GM21825 (cell line): ENCODE data around the gene HSFX2.
A peak's percentile ranks its signal among the peaks of the same experiment; 100 is the strongest.
"Not testable (repeated sequence)": the region's sequence is repeated elsewhere in the genome, so short reads cannot be mapped to it uniquely, and the experiment has no call there.

ENCODE experiments used
- ATAC-seq: cut with Tn5 transposase; IDR thresholded peaks from one replicate; pipeline ENCODE4 v1.9.1; 2021; ENCODE audit warnings: mild to moderate bottlenecking, moderate library complexity; ENCODE audit not compliant: unreplicated experiment

HSFX2 gene, protein sequence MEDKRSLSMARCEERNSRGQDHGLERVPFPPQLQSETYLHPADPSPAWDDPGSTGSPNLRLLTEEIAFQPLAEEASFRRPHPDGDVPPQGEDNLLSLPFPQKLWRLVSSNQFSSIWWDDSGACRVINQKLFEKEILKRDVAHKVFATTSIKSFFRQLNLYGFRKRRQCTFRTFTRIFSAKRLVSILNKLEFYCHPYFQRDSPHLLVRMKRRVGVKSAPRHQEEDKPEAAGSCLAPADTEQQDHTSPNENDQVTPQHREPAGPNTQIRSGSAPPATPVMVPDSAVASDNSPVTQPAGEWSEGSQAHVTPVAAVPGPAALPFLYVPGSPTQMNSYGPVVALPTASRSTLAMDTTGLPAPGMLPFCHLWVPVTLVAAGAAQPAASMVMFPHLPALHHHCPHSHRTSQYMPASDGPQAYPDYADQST

DNA sequence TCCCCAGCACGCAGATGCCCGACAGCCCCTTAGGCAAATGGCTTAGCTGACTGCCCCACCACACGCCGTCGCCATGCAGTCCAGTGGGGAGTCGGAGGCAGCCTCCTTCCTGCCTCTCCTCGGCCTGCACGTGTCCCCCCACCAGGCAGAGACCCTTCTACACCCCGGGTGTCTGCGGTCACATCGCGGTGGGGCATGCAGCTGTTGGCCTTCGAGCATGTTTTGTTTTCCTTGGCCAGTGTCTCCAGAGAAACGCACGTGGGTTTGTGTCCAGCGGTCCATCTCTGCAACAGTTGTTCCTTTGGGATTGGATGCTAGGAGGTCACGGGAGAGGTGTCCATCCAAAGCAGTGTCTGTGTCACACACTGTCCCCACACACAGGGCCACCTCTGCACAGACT lies at the start of gene HSFX2:
Gene HSFX2, minus strand, starts transcription at position 101 of the 400 bp plus-strand sequence. CDS start 614 bp downstream, outside the sequence.
- ATAC-seq: not testable (repeated sequence)

DNA sequence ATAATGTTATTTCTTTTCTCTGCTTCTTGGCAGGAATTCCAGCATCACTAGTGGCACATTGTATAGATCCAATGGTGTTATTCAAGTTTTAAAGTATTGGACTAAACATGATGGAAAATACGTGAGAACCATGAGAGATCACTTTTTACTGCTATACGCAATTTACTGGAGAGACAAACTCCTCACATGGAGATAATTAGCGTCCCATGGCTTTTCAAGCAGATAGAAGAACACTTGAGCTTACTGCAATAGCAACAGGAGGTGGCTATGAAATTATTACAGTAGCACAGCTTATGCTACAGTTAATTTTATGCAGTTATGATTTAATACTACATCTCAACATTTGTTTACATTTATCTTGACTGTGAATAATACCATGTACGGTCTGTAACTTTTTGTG lies 48.4 kb upstream of the HSFX2 start:
- ATAC-seq: no peak

DNA sequence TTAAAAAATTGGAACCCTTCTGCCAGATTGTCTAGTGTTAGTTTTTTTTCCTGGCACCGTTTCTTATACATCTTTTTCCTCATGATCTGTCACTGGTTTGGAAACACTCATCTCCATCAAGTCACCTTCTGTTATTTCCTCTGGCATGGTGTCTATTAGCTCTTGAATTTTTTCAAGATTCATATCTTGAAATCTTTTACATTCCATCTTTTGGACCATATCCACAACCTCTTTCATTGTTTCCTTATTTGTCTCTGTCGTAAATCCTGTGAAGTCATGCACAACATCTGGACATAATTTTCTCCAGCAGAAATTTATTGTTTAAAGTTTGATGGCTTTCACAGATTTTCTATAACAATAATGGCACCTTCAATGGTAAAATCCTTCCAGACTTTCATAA lies 46.7 kb upstream of the HSFX2 start:
- ATAC-seq: no peak

DNA sequence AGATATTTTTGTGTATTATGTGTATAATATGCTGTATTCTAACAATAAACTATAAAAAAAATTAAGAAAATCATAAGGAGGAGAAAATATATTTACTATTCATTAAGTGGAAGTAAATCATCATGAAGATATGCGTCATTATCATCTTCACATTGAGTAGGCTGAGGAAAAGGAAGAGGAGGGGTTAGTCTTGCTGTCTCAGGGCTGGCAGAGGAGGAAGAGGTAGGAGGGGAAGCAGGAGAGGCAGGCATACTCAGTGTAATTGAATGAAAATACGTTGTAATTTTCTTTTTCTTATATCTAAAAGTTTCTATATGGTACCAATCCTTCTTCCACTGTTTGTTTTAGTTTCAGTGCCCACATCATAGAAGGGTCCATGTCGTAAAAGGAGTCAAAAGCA lies 46.3 kb upstream of the HSFX2 start:
- ATAC-seq: no peak

DNA sequence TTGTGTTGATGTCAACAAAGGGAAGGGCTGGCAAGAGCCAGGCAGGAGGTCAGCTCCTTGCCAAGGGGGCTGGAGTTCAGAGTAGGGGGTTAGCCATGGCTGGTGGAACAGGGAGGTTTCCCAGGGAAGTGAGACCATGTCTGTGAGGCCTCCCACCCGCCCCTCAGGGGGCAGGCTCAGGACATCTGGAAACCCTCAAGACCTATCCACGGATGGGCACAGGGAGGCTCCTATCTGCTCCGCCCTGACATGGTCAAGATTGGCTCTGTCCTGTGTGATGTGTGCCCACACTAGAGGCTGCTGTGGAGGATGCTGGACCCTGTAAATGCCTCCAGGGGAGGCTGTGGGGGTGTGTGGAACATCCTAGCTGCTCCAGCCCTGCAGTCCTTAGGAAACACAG lies 44.5 kb upstream of the HSFX2 start:
- ATAC-seq: no peak

DNA sequence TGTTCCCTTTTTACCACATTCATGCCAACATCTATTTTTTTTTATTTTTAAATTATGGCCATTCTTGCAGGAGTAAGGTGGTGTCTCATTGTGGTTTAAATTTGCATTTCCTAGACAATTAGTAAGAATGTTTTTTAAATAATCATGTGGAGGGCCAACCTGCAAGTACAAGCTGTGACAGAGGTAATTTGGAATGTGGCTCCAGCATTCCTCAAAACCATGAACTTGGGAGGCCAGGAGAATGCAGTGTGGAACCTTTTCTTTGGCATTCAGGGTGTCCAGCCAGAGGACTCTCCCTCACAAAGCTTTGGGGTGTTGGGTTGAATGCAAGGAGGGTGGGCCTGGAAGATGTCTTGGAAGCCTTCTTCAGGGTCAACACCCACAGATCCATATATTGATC lies 43.7 kb upstream of the HSFX2 start:
- ATAC-seq: no peak

DNA sequence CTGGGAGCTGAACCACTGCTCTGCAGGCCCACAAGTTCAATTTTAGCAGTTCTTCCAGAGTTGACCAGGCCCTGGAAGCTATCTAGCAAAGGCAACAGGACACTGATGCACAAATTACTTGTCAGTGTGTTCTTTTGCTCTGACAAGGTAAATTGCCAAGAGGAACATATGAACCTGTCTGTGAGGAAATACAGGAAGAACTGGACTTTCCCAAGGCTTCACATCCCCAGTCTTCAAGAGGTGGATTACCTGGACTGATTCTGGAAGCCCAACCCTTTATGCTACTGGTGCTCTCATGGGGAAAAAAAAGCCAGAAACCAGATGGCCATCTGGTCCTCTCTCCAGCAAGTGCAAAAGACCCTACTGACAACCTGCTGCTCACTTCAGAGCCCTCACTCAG lies 38.4 kb upstream of the HSFX2 start:
- ATAC-seq: no peak

DNA sequence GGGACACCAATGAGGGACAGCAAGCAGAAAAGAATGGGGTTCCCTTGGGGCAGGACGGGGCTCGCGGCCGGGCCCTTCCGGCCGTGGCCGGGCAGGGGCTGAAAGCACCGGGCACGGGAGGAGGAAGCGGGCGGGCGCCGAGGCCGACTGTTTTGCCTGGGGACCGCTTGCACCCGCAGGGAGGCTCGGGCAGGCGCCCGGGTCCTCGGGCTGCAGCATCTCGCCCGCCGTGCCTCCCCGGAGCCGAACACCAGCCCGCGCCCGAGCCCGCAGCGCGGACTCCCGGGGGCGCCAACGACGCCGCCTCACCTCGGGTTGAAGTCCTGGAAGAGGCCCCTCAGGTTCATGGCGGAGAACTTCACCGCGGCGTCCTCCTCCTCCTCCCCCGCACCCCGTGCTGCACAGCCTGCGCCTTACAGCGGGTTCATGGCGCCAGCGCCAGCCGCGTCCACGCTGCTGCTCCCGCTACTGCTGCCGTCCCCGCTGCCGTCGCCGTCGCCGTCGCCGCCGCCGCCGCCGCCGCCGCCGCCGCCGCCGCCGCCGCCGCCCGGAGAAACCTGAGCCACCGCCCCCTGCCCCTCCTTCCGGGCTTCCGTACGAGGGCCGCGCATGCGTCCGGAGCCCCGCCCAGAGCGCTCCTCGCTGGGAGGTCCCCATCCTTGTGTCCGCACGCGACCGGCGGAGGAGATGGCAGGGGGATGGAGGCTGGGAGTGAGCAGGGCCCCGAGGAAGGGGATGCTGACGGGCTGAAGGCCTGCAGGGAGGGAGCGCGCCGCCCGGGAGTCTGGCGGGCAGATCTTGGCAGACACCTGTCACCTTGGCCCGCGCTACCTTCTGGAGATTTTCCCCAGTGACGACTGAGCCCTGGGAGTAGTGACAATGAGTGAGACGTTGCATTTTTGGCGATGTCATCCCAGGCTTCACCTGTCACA lies 36.4 kb upstream of the HSFX2 start, which contains the start of gene TMEM185A:
Gene TMEM185A, minus strand, starts transcription at position 559 of the 932 bp plus-strand sequence. Its CDS starts 212 bp downstream, at position 347.
- peak; percentile 81 for ATAC-seq

DNA sequence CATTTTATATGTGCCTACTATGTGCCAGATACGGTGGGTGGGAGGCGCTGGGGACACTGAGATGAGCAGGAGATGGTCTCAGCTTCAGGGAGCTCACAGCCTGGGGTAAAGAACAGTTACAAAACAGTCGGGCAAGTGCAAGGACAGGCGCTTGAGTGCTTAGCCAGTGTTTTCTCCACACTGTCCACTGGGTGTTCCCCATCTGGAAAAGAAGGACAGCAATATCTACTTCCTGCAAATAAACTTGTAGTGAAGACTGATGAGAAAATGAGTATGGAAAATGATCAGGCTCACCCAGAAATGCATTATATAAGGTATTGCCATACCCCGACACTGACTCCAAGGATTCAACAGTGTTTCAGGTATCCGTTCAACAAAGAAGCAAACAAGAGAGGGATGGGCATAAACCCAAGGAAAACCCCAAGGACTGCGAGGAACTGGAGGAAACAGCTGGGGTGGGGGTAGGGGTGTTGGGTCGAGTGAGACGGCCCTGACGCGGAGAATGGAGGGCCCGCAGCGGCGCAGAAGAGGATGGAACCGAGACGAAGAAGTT lies 35.6 kb upstream of the HSFX2 start:
- ATAC-seq: no peak

DNA sequence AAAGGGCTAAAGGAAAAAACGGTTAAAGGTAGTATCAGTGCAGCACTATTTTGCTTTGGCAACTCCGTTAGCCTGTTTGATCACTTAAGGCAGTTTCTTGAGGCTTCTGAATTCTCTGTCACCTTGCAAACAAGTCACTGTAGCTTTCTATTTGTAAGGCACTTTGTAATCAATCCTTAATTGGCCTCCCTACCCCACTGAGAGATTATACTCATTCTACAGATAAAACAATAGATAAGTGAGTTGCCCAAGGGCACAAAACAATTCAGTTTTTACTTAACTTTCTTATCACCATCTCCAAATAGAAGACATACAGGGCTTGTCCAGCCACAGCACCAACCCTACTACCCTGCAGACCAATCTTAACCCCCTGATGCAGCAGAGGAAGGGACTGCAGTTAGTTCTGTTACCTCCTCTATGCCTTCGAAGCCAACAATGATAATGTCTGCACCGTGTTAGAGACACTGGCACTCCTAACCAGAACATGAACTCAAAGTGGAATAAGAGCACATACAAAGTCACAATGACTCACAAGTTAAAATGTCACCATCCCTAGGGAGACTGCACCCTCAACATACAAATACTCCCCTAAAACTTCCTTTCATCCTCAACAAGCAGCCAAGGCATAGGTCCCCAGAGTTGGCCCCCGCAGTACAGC lies 34.7 kb upstream of the HSFX2 start:
- ATAC-seq: no peak

DNA sequence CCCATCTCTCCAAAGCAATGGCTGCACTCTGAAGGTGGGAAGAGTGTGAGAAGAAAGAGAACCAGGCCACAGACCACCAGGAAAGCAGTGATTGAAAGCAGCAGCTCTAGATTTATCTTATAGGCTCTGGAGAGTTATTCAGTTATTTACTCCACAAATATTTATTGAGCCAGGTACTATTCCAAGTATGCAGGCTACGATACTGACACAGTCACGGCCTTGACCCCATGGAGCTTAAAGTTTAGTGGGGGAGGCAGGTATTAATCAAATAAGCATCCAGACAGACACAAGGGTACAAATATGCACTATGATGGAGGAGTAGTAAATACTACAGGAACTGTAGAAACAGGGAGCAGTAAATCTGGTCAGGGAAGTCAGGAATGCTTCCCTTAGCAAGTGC lies 33.7 kb upstream of the HSFX2 start:
- no peak for ATAC-seq

DNA sequence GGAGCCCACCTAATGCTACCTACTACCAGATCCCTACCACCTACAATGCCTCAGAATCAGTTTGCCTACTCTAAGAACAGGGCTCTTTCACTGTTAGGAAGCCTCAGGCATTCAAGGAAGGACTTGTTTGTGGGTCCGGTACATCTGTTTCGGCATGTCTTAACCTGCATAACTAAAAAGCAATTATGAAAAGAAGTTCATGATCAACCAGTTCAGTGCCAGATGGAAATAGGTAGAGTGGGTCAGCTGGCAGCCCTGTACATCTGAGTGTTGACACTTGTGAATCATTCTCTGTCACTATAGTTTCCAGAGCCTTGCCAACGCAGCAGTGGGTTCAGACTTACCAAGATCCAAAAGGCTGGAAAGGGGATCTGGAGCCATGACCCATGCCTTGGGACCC lies 33.2 kb upstream of the HSFX2 start:
- ATAC-seq: no peak

DNA sequence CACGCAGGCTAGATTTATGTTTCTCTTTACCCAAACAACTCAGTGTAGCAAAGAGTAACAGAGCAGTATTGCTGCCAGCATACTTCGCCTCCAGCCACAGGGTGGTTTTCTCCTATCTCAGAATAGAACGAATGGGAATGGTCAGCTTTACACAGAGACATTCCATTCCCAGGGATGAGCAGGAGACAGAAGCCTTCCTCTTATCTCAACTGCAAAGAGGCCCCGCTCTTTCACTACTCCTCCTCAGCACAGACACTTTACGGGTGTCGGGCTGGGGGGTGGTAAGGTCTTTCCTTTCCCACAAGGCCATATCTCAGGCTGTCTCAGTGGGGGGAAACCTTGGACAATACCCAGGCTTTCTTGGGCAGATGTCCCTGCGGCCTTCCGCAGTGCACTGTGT lies 31.7 kb upstream of the HSFX2 start:
- ATAC-seq: not testable (repeated sequence)

DNA sequence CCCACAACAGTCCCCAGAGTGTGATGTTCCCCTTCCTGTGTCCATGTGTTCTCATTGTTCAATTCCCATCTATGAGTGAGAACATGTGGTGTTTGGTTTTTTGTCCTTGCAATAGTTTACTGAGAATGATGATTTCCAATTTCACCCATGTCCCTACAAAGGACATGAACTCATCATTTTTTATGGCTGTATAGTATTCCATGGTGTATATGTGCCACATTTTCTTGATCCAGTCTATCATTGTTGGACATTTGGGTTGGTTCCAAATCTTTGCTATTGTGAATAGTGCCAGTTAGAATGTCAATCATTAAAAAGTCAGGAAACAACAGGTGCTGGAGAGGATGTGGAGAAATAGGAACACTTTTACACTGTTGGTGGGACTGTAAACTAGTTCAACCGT lies 24.5 kb upstream of the HSFX2 start:
- ATAC-seq: not testable (repeated sequence)

DNA sequence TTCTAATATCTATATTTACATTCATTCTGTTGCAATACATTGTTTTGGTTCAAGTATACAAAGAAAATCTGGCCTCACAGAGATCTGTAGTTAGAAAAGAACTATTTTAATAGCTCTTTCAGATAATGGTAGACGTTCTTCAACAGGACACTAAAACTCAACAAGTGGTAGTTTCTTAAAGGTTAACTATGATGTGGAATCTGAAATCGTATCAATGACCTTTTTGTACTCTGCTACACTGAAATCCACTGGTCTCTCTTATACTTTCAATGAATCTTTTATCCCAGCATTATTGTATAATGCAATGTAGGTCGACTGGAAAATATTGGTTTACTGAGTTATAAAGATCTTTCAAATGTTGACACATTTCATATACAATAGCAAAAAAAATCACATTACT lies 23.8 kb upstream of the HSFX2 start:
- ATAC-seq: no peak

DNA sequence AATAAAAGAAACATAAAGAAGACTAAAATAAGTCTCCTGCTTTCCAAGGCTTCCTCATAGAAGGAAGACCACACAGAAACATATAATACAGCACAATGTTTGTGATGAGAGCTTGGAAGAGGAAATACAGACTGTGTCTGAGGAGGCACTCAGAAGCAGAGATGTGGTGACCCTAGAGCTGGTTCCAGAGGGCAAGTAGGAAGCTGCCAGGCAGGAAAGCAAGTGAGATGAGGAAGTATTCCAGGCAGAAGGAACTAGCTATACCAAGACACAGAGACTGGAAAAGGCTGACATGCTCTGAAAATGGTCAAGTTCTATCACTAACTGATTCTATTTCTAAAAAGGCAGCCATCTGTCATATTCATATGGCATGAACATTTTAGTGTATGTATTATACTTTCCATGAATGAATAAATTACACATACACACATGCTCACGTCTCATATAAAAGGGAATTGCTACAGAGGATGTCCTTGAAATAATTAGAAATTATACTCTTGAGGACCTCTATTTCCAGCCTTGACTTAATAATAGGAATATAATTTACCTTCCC lies 16.6 kb upstream of the HSFX2 start:
- no peak for ATAC-seq

DNA sequence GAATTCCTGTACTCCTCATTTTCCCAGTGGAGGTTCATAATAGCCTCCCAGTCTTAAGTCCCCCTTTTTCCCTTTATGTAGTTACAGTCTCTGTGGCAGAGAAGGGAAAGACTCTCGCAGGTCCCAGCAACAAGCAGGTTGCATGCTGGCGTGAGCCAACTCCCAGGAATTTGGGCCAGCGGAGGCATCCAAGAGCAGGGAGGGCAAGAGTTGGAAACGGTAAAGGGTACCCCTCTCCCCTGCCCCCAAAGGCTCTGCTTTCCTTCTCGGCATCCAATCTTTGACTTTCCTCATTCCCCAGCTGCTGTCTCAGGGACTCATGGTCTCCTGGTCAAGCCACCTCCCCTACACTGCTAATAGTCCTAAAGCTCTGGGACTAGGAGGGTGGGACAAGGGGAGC lies 15.4 kb upstream of the HSFX2 start:
- no peak for ATAC-seq

DNA sequence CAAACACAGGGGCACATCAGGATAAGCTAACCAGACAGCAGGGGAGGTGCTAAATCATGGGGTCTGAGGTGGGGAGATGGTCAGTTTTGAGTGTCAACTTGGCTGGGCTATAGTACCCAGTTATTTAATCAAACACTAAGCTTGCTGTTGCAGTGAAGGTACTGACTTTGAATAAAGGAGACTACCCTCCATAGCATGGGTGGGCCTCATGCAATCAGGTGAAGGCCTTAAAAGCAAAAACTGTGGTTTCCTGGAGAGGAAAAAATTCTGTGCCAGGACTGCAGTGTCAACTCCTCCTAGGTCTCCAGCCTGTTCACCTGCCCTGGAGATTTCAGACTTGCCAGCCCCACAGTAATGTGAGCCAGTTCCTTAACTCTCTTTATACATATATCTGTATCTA lies 12.6 kb upstream of the HSFX2 start:
- ATAC-seq: no peak

DNA sequence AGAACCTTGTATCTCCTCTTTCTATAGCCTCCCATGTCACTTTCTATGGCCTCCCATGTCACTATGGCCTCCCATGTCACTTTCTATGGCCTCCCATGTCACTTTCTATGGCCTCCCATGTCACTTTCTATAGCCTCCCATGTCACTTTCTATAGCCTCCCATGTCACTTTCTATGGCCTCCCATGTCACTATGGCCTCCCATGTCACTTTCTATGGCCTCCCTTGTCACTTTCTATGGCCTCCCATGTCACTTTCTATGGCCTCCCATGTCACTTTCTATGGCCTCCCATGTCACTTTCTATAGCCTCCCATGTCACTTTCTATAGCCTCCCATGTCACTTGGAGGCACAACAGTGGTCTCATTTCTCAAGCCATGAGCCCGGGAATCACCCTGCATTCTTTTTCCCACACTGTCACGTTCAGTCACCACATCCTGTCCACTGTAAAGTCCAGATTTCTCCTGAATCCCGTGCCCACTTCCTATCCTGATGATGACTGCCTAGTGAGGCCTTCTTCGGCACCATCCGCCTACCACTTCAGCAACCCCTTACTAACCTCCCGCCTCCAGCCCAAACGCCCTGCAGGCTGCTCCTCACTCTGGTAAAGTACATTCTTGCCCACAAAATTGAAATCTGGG lies 10.3 kb upstream of the HSFX2 start:
- ATAC-seq: not testable (repeated sequence)

DNA sequence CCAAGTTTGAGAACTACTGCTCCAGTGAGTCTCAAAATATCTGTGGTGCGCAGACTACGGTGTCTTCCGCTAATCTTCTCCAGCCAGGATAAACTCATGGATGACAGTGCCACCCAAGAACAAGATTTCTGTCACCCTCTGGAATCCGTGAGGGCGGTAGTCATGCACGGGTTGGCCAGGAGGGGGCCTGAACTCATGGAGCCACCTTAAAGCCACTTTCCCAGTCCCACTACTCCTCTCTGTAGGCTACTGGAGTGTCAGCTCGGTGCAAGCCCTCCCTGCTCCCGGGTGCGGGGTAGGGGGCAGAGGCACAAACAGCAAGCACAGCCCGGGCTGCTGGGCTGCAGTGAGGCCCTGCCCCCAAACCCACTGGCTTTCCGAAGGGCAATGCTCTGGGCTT lies 3.5 kb upstream of the HSFX2 start:
- ATAC-seq: not testable (repeated sequence)
